Activated CD8-positive, alpha-beta memory T cell treated with anti-CD3 and anti-CD28 coated beads, Interleukin-2, amount 10 ng/mL, durations not matched to agents 7 days and 5 days (primary cell): ENCODE data around the gene CRB1. TPM values are rescaled to one million over a fixed set of nuclear protein-coding genes. Genes with fewer than 3 reads are reported as not detected.
A peak's percentile ranks its signal among the peaks of the same experiment; 100 is the strongest.
"Not testable (repeated sequence)": the region's sequence is repeated elsewhere in the genome, so short reads cannot be mapped to it uniquely, and the experiment has no call there.

Experiments used
- ATAC-seq: fragments of 150-1000 bp; cut with Tn5 transposase; one replicate; pipeline ENCODE4 v1.10.0; 2021; ENCODE audit warnings: moderate library complexity
- CTCF ChIA-PET: fragments of 350-600 bp; sonication (Branson Sonifier 250); formaldehyde crosslinking; loops from one replicate; lab custom pipeline; 2021; ENCODE audit warnings: antibody characterized with exemption; lab: Charles Lee
- DNase-seq: peaks from one replicate; pipeline ENCODE4 v3.0.0-alpha.2; 2020
- H3K27ac Mint-ChIP-seq: one replicate; pipeline ENCODE4 v1.8.0; 2021; ENCODE audit warnings: mild to moderate bottlenecking, mixed read lengths
- H3K27me3 Mint-ChIP-seq: one replicate; pipeline ENCODE4 v1.8.0; 2021; ENCODE audit warnings: mixed read lengths
- H3K36me3 Mint-ChIP-seq: one replicate; pipeline ENCODE4 v1.8.0; 2021; ENCODE audit warnings: mild to moderate bottlenecking, mixed read lengths
- H3K4me1 Mint-ChIP-seq: one replicate; pipeline ENCODE4 v1.8.0; 2021; ENCODE audit warnings: mixed read lengths
- H3K4me3 Mint-ChIP-seq: one replicate; pipeline ENCODE4 v1.8.0; 2021; ENCODE audit warnings: mild to moderate bottlenecking, moderate library complexity, mixed read lengths
- H3K9me3 Mint-ChIP-seq: one replicate; pipeline ENCODE4 v1.8.0; 2022; ENCODE audit warnings: low read depth, mixed read lengths
- total RNA-seq, 2 experiments: library from RNA; stranded (reverse); gene quantifications; one replicate each; pipeline ENCODE4 v1.2.3, GENCODE V29; 2021

CRB1 gene
- total RNA-seq, 2 experiments from 2014 or later: not detected

GRCh38 chr1:197399755-197400521, 131.9 kb downstream of the CRB1 start:
- no peaks in the 10 kb centered on the region for H3K9me3 Mint-ChIP-seq
- no peaks in the 10 kb centered on the region for H3K36me3 Mint-ChIP-seq
- H3K4me1 Mint-ChIP-seq: peaks cover 4% of the 10 kb centered on the region
- CTCF ChIA-PET: interaction anchor here (0.5 to 1.6 kb wide), 15 partner anchors 9 to 527 kb away, joined by 3 to 10 read pairs (median 3); no protein-coding TSS in a partner anchor
- peak overlapping the region; percentile 14 for H3K4me3 Mint-ChIP-seq
- DNase-seq (peak; percentile 47), ATAC-seq (peak; percentile 75)
- peaks cover 17% of the 10 kb centered on the region for H3K27me3 Mint-ChIP-seq
- no peak overlapping the region for H3K27ac Mint-ChIP-seq

- Mint-ChIP-seq H3K4me3 (peak overlapping the region; percentile 14), H3K4me1 (peaks cover 4% of the 10 kb centered on the region), H3K27ac (no peak overlapping the region), H3K9me3 (no peaks in the 10 kb centered on the region), H3K27me3 (peaks cover 14% of the 10 kb centered on the region), H3K36me3 (no peaks in the 10 kb centered on the region)
- DNase-seq (no peak), ATAC-seq (no peak)
- CTCF ChIA-PET: interaction anchor here (0.6 to 1.6 kb wide), 10 partner anchors 8 to 526 kb away, joined by 3 to 10 read pairs (median 3); no protein-coding TSS in a partner anchor
Observed at GRCh38 chr1:197400522-197400902, 132.5 kb downstream of the CRB1 start.

- no peaks in the 10 kb centered on the region for H3K9me3 Mint-ChIP-seq
- H3K4me1 Mint-ChIP-seq: peaks cover 4% of the 10 kb centered on the region
- H3K27me3 Mint-ChIP-seq: peaks cover 15% of the 10 kb centered on the region
- no peak overlapping the region for H3K27ac Mint-ChIP-seq
- H3K36me3 Mint-ChIP-seq: no peaks in the 10 kb centered on the region
- no peak for ATAC-seq
- no peak overlapping the region for H3K4me3 Mint-ChIP-seq
- CTCF ChIA-PET: no interaction called here
- no peak for DNase-seq
Observed at GRCh38 chr1:197402189-197402588, 134.1 kb downstream of the CRB1 start.

GRCh38 chr1:197404774-197405173, 136.7 kb downstream of the CRB1 start:
- H3K4me1 Mint-ChIP-seq, DNase-seq, H3K36me3 Mint-ChIP-seq, H3K4me3 Mint-ChIP-seq, CTCF ChIA-PET, ATAC-seq, H3K9me3 Mint-ChIP-seq, H3K27ac Mint-ChIP-seq: not testable (repeated sequence)
- H3K27me3 Mint-ChIP-seq: peaks cover 19% of the 10 kb centered on the region

GRCh38 chr1:197405614-197406013, 137.6 kb downstream of the CRB1 start:
- H3K4me3 Mint-ChIP-seq, H3K9me3 Mint-ChIP-seq, DNase-seq, ATAC-seq, H3K4me1 Mint-ChIP-seq, H3K27ac Mint-ChIP-seq, CTCF ChIA-PET, H3K36me3 Mint-ChIP-seq: not testable (repeated sequence)
- H3K27me3 Mint-ChIP-seq: peaks cover 19% of the 10 kb centered on the region

GRCh38 chr1:197413564-197413963, 145.5 kb downstream of the CRB1 start:
- no peak for DNase-seq
- no peak overlapping the region for H3K4me3 Mint-ChIP-seq
- H3K9me3 Mint-ChIP-seq: no peaks in the 10 kb centered on the region
- CTCF ChIA-PET: no interaction called here
- no peak overlapping the region for H3K27ac Mint-ChIP-seq
- no peaks in the 10 kb centered on the region for H3K36me3 Mint-ChIP-seq
- no peaks in the 10 kb centered on the region for H3K4me1 Mint-ChIP-seq
- peaks cover 9% of the 10 kb centered on the region for H3K27me3 Mint-ChIP-seq
- ATAC-seq: no peak

GRCh38 chr1:197415221-197415620, 147.2 kb downstream of the CRB1 start:
- Mint-ChIP-seq H3K27ac (no peak overlapping the region), H3K4me1 (no peaks in the 10 kb centered on the region), H3K36me3 (no peaks in the 10 kb centered on the region), H3K4me3 (no peak overlapping the region), H3K9me3 (no peaks in the 10 kb centered on the region), H3K27me3 (peaks cover 9% of the 10 kb centered on the region)
- DNase-seq (no peak), ATAC-seq (no peak)
- CTCF ChIA-PET: no interaction called here

- Mint-ChIP-seq H3K36me3 (no peaks in the 10 kb centered on the region), H3K4me1 (no peaks in the 10 kb centered on the region), H3K27ac (no peak overlapping the region), H3K4me3 (no peak overlapping the region), H3K27me3 (peaks cover 2% of the 10 kb centered on the region), H3K9me3 (no peaks in the 10 kb centered on the region)
- DNase-seq (no peak), ATAC-seq (no peak)
- CTCF ChIA-PET: interaction anchor here (0.7 kb wide), 1 partner anchor 190 kb away, joined by 3 read pairs; no protein-coding TSS in a partner anchor
Observed at GRCh38 chr1:197418693-197419092, 150.6 kb downstream of the CRB1 start.

GRCh38 chr1:197422993-197423392, 154.9 kb downstream of the CRB1 start:
- CTCF ChIA-PET: no interaction called here
- Mint-ChIP-seq H3K4me1 (peaks cover 4% of the 10 kb centered on the region), H3K36me3 (no peaks in the 10 kb centered on the region)

GRCh38 chr1:197424380-197424779, 156.3 kb downstream of the CRB1 start:
- Mint-ChIP-seq H3K36me3 (no peaks in the 10 kb centered on the region), H3K4me3 (no peak overlapping the region), H3K9me3 (no peaks in the 10 kb centered on the region), H3K4me1 (peaks cover 4% of the 10 kb centered on the region), H3K27me3 (peaks cover 4% of the 10 kb centered on the region), H3K27ac (no peak overlapping the region)
- CTCF ChIA-PET: interaction anchor here (0.6 kb wide), 1 partner anchor 24 kb away, joined by 3 read pairs; no protein-coding TSS in a partner anchor
- DNase-seq: no peak
- ATAC-seq: no peak

More at GRCh38 chr1:197422993-197423392, 154.9 kb downstream of the CRB1 start:
- H3K27me3 Mint-ChIP-seq: peaks cover 4% of the 10 kb centered on the region
- ATAC-seq (no peak), DNase-seq (no peak)
- H3K9me3 Mint-ChIP-seq: no peaks in the 10 kb centered on the region
- no peak overlapping the region for H3K4me3 Mint-ChIP-seq
- H3K27ac Mint-ChIP-seq: no peak overlapping the region

- H3K4me3 Mint-ChIP-seq: no peak overlapping the region
- ATAC-seq (no peak), DNase-seq (no peak)
- peaks cover 4% of the 10 kb centered on the region for H3K4me1 Mint-ChIP-seq
- H3K27me3 Mint-ChIP-seq: peaks cover 8% of the 10 kb centered on the region
- CTCF ChIA-PET: no interaction called here
- no peaks in the 10 kb centered on the region for H3K9me3 Mint-ChIP-seq
- H3K27ac Mint-ChIP-seq: no peak overlapping the region
- H3K36me3 Mint-ChIP-seq: no peaks in the 10 kb centered on the region
Observed at GRCh38 chr1:197429372-197429771, 161.3 kb downstream of the CRB1 start.

GRCh38 chr1:197435224-197435623, 167.2 kb downstream of the CRB1 start:
- Mint-ChIP-seq H3K27me3 (peaks cover 9% of the 10 kb centered on the region), H3K36me3 (no peaks in the 10 kb centered on the region), H3K9me3 (no peaks in the 10 kb centered on the region), H3K4me1 (no peaks in the 10 kb centered on the region), H3K4me3 (no peak overlapping the region), H3K27ac (no peak overlapping the region)
- CTCF ChIA-PET: no interaction called here
- ATAC-seq (no peak), DNase-seq (no peak)

- Mint-ChIP-seq H3K36me3 (no peaks in the 10 kb centered on the region), H3K4me1 (no peaks in the 10 kb centered on the region), H3K27me3 (peaks cover 7% of the 10 kb centered on the region), H3K9me3 (no peaks in the 10 kb centered on the region), H3K27ac (no peak overlapping the region), H3K4me3 (no peak overlapping the region)
- no peak for DNase-seq
- no peak for ATAC-seq
- CTCF ChIA-PET: no interaction called here
Observed at GRCh38 chr1:197437601-197438000, 169.5 kb downstream of the CRB1 start.
